Measurements from ENCODE around the gene ENOX1. TPM values are rescaled to one million over a fixed set of nuclear protein-coding genes. Genes with fewer than 3 reads are reported as not detected.

ENOX1 gene
- total RNA-seq, 1 donor from 2014 or later, result 1.7 TPM

- H3K27ac Mint-ChIP-seq (ENCODE audit: unreplicated experiment), result no peak overlapping the region
- H3K36me3 Mint-ChIP-seq (ENCODE audit: low read depth, unreplicated experiment), result no peaks in the 10 kb centered on the region
Measured at GRCh38 chr13:43375797-43376465, 410.8 kb downstream of the ENOX1 start.

GRCh38 chr13:43374621-43375020 lies 412.2 kb downstream of the ENOX1 start:
- peaks cover 1% of the 10 kb centered on the region for H3K27me3 Mint-ChIP-seq (ENCODE audit: unreplicated experiment)
- no peak for TF ChIP-seq CTCF (IDR thresholded peaks at IDR 0.05; ENCODE audit: unreplicated experiment)
- H3K4me1 Mint-ChIP-seq (ENCODE audit: unreplicated experiment), result peaks cover 21% of the 10 kb centered on the region
- H3K36me3 Mint-ChIP-seq (ENCODE audit: low read depth, unreplicated experiment), result no peaks in the 10 kb centered on the region
- no peak overlapping the region for H3K27ac Mint-ChIP-seq (ENCODE audit: unreplicated experiment)
- no peak overlapping the region for H3K4me3 Mint-ChIP-seq (ENCODE audit: unreplicated experiment)
- H3K9me3 Mint-ChIP-seq (ENCODE audit: unreplicated experiment), result no peaks in the 10 kb centered on the region
- DNase-seq (ENCODE audit: low spot score), result no peak

More at GRCh38 chr13:43375797-43376465, 410.8 kb downstream of the ENOX1 start:
- Mint-ChIP-seq H3K4me3 (ENCODE audit: unreplicated experiment) (no peak overlapping the region), H3K27me3 (ENCODE audit: unreplicated experiment) (peaks cover 1% of the 10 kb centered on the region), H3K4me1 (ENCODE audit: unreplicated experiment) (peaks cover 21% of the 10 kb centered on the region), H3K9me3 (ENCODE audit: unreplicated experiment) (no peaks in the 10 kb centered on the region)
- no peak for TF ChIP-seq CTCF (IDR thresholded peaks at IDR 0.05; ENCODE audit: unreplicated experiment)
- DNase-seq (ENCODE audit: low spot score), result no peak

GRCh38 chr13:43373400-43373799 lies 413.4 kb downstream of the ENOX1 start:
- H3K4me1 Mint-ChIP-seq (ENCODE audit: unreplicated experiment), result peaks cover 21% of the 10 kb centered on the region
- no peaks in the 10 kb centered on the region for H3K36me3 Mint-ChIP-seq (ENCODE audit: low read depth, unreplicated experiment)
- no peak for DNase-seq (ENCODE audit: low spot score)
- H3K4me3 Mint-ChIP-seq (ENCODE audit: unreplicated experiment), result no peak overlapping the region
- no peak overlapping the region for H3K27ac Mint-ChIP-seq (ENCODE audit: unreplicated experiment)
- no peak for TF ChIP-seq CTCF (IDR thresholded peaks at IDR 0.05; ENCODE audit: unreplicated experiment)
- no peaks in the 10 kb centered on the region for H3K9me3 Mint-ChIP-seq (ENCODE audit: unreplicated experiment)
- H3K27me3 Mint-ChIP-seq (ENCODE audit: unreplicated experiment), result peaks cover 1% of the 10 kb centered on the region

- no peak for TF ChIP-seq CTCF (IDR thresholded peaks at IDR 0.05; ENCODE audit: unreplicated experiment)
- H3K27me3 Mint-ChIP-seq (ENCODE audit: unreplicated experiment), result peaks cover 1% of the 10 kb centered on the region
- H3K9me3 Mint-ChIP-seq (ENCODE audit: unreplicated experiment), result no peaks in the 10 kb centered on the region
- H3K27ac Mint-ChIP-seq (ENCODE audit: unreplicated experiment), result no peak overlapping the region
- H3K36me3 Mint-ChIP-seq (ENCODE audit: low read depth, unreplicated experiment), result no peaks in the 10 kb centered on the region
- peaks cover 21% of the 10 kb centered on the region for H3K4me1 Mint-ChIP-seq (ENCODE audit: unreplicated experiment)
- DNase-seq (ENCODE audit: low spot score), result no peak
- no peak overlapping the region for H3K4me3 Mint-ChIP-seq (ENCODE audit: unreplicated experiment)
Measured at GRCh38 chr13:43370842-43371241, 415.9 kb downstream of the ENOX1 start.

GRCh38 chr13:43369319-43369718 lies 417.5 kb downstream of the ENOX1 start:
- Mint-ChIP-seq H3K4me3 (ENCODE audit: unreplicated experiment) (no peak overlapping the region), H3K4me1 (ENCODE audit: unreplicated experiment) (peaks cover 14% of the 10 kb centered on the region), H3K27ac (ENCODE audit: unreplicated experiment) (no peak overlapping the region), H3K9me3 (ENCODE audit: unreplicated experiment) (no peaks in the 10 kb centered on the region), H3K27me3 (ENCODE audit: unreplicated experiment) (peaks cover 5% of the 10 kb centered on the region), H3K36me3 (ENCODE audit: low read depth, unreplicated experiment) (no peaks in the 10 kb centered on the region)
- TF ChIP-seq CTCF (IDR thresholded peaks at IDR 0.05; ENCODE audit: unreplicated experiment), result no peak
- DNase-seq (ENCODE audit: low spot score), result no peak
